Omental fat pad (tissue), 4 donors: ENCODE results near the gene COMMD2. TPM values are rescaled to one million over a fixed set of nuclear protein-coding genes. Genes with fewer than 3 reads are reported as not detected.

Experiments used
- ATAC-seq: fragments of 150-250 bp; one replicate; pipeline ENCODE4 v1.9.1; 2016; ENCODE audit warnings: mild to moderate bottlenecking, moderate library complexity; ENCODE audit not compliant: low FRiP score
- DNase-seq: peaks from one replicate; pipeline ENCODE4 v3.0.0-alpha.2; 2019; ENCODE audit warnings: low spot score
- CTCF ChIP-seq, 3 donors: fragments of 450-650 bp; IDR thresholded peaks; one replicate each; pipeline ENCODE4 v1.5.1; 2016 to 2017; ENCODE audit warnings: antibody characterized with exemption in 3 of 3, mild to moderate bottlenecking in 3 of 3, moderate library complexity in 2 of 3
- total RNA-seq, 4 donors: library from RNA; depleted of rRNA; stranded (reverse); fragments of >200 nt; gene quantifications; one replicate each; pipeline ENCODE4 v1.1.0, GENCODE V29; 2016

COMMD2 gene
- total RNA-seq, 4 donors from 2014 or later: 13.1 to 34.8 (median 19.5) TPM

GRCh38 chr3:149790698-149791097 is 38.4 kb upstream of the COMMD2 start:
- DNase-seq: no peak
- TF ChIP-seq CTCF (IDR thresholded peaks at IDR 0.05): no peak
- no peak for ATAC-seq

DNA sequence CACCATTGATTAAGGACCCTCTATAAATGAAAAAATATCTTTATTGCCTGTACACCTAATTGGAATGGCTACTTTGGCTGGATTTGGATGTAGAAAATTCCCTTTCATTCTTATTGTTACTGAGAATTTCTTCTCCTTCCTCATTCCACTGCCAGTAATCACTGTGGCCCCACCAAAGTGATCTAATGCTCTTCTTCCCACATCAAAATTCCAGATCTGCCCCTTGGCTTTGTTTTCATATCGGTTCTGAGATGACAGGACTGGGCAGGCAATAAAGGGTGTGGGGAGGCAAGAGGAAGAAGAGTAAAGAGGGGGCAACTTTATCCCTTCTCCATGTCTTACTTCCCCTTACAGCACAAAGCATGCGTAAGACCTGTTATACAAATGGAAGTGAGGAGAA is 38.0 kb upstream of the COMMD2 start:
- ATAC-seq (no peak), DNase-seq (no peak)
- TF ChIP-seq CTCF (IDR thresholded peaks at IDR 0.05): no peak

DNA sequence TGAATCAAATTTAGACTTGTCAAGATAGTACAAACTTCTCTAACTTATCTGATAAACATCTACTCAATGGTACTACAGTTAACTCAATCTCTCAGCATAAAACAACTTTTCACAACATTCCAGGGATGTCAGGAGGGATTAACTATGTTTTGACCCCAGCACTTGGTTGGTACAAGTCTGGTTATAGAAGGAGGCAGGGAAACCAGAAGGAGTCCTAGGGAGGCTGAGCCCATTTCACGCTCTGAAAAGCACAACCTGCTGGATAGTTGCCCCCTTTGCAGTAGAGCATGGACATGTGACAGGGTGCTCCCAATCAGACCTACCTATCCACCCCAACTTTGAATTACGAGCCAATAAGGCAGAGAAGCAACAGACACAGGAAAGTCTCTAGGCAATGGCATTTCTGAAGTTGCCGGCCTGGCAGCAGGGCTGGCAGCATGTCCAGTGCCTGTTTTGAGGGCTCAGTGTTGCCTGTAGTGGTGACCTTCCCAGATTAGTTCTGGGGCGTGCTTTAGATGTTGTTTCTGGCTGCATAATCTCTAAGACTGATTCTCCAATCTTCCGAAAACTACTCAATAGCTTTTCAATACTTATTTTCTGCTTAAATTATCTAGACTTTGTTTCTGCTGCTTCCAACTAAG is 31.9 kb upstream of the COMMD2 start:
- no peak for DNase-seq
- no peak for TF ChIP-seq CTCF (IDR thresholded peaks at IDR 0.05)

GRCh38 chr3:149783576-149783975 is 31.3 kb upstream of the COMMD2 start:
- DNase-seq: no peak
- TF ChIP-seq CTCF (IDR thresholded peaks at IDR 0.05): no peak
- ATAC-seq: no peak

More for the DNA sequence above, 31.9 kb upstream of the COMMD2 start:
- no peak for ATAC-seq

DNA sequence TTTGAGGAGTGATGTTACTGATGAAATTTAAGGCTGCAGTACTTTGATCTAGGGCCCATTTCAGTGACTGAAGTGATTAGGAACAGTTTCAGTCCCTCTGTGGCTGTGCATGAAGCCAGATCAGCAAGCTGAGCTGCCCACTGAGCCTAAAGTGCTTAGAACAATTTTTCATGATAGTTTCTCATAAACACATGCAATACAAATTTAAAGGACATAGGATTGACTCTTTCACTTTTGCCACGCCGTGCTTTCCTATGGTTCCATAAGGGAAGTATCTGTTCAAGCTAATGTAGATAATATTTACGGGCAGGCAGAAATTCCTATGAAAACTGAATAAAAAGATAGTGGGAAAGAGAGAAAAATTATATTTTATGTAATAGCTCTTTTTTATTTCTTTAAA is 29.5 kb upstream of the COMMD2 start:
- TF ChIP-seq CTCF (IDR thresholded peaks at IDR 0.05): no peak
- DNase-seq (no peak), ATAC-seq (no peak)

DNA sequence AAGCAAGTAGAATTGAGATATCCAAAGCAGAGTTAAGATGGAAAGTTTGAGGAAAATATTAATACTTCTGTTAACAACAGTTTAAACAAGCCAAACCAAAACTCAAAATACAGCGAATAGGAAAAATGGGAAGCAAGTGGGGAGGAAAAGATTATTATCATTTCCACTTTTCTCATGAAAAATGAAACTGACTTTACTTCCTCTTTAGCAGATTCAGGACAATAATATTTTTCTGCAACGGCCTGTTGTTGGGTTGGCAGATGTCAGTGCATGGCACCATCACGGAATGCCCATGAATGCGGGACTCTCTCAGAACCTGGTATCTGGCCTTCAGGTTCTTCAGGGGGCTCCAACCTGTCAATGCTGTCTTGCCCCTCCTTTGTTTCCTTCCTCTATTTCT is 28.9 kb upstream of the COMMD2 start:
- DNase-seq: no peak
- no peak for TF ChIP-seq CTCF (IDR thresholded peaks at IDR 0.05)
- ATAC-seq: no peak

DNA sequence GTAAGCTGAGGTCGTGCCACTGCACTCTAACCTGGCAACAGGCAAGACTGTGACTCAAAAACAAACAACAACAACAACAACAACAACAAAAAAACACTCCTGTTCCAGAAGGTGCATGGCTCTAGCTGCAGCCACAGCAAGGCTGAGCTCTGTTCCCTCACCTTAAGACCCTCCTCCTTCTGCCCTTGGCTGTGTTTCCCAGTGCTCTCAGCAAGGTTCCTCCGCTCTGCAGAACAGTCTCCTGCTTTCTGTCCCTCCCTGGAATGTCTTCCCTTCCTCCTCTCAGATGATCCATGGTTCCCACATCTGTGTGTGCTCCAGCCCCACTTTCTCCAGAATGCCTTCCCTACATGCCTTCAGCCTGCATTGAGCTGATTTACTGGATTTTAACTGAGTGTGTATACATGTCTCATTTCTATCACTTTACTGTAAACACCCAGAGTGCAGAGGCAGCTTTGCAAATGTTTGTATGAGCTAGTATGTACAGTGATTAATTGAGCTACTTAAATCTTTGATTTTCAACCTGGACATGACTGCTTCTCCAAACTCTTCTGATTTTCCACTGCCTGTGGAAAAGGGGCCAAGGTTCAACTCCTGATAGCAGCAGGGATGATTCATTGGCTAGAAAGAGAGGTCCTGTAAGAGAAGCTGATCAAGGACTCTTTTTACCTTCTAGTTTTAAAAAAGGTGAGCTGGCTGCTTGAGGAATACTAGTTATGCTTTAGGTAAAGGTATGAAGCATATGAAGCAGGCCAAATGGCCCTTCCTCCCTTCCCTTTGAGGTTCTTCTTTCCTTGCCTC is 25.3 kb upstream of the COMMD2 start:
- TF ChIP-seq CTCF (IDR thresholded peaks at IDR 0.05): no peak
- DNase-seq: no peak
- ATAC-seq: no peak
